Calu3 (cell line): ENCODE results near the gene UBQLN1. TPM values are rescaled to one million over a fixed set of nuclear protein-coding genes. Genes with fewer than 3 reads are reported as not detected.
"Not testable (repeated sequence)": the region's sequence is repeated elsewhere in the genome, so short reads cannot be mapped to it uniquely, and the experiment has no call there.

ENCODE experiments used
- BruUV-seq: library from RNA; stranded (reverse); fragments of 400-500 nt; replicated peaks from 2 replicates; lab custom pipeline; 2021; lab: Mats Ljungman, UMichigan
- CTCF ChIA-PET: fragments of 300-600 bp; sonication (Branson Sonifier 250); formaldehyde crosslinking; loops from one replicate; lab custom pipeline; 2022; ENCODE audit warnings: antibody characterized with exemption; lab: Charles Lee
- DNase-seq: peaks from one replicate; pipeline ENCODE4 v3.0.0; 2022
- H3K27ac Mint-ChIP-seq: one replicate; pipeline ENCODE4 v1.8.0; 2022; ENCODE audit warnings: mixed read lengths; ENCODE audit not compliant: unreplicated experiment
- H3K27me3 Mint-ChIP-seq: one replicate; pipeline ENCODE4 v1.8.0; 2022; ENCODE audit warnings: mixed read lengths; ENCODE audit not compliant: unreplicated experiment
- H3K36me3 Mint-ChIP-seq: one replicate; pipeline ENCODE4 v1.8.0; 2022; ENCODE audit warnings: mild to moderate bottlenecking, moderate library complexity, mixed read lengths; ENCODE audit not compliant: insufficient read depth, unreplicated experiment
- H3K4me1 Mint-ChIP-seq: one replicate; pipeline ENCODE4 v1.8.0; 2022; ENCODE audit warnings: mild to moderate bottlenecking, low read depth, mixed read lengths; ENCODE audit not compliant: unreplicated experiment
- H3K4me3 Mint-ChIP-seq: one replicate; pipeline ENCODE4 v1.8.0; 2022; ENCODE audit warnings: mild to moderate bottlenecking, low read depth, moderate library complexity, mixed read lengths; ENCODE audit not compliant: unreplicated experiment
- H3K9me3 Mint-ChIP-seq: one replicate; pipeline ENCODE4 v1.8.0; 2022; ENCODE audit warnings: low read depth, mixed read lengths; ENCODE audit not compliant: unreplicated experiment
- intact Hi-C: fragments of 100-400 bp; cut with micrococcal nuclease; formaldehyde crosslinking; loops from one replicate; pipeline ENCODE4 v1.10.0; 2022; ENCODE audit not compliant: unreplicated experiment
- total RNA-seq: library from RNA; stranded (reverse); gene quantifications from 2 replicates; pipeline ENCODE4 v1.2.3, GENCODE V29; 2022
- TF ChIP-seq, protein P1 (sequence below): fragments of 200-600 bp; IDR thresholded peaks from one replicate; pipeline ENCODE4 v1.8.0; 2022; ENCODE audit warnings: antibody characterized with exemption; ENCODE audit not compliant: unreplicated experiment

The UBQLN1 gene
- total RNA-seq, 1 experiment from 2014 or later, result 108 TPM

DNA sequence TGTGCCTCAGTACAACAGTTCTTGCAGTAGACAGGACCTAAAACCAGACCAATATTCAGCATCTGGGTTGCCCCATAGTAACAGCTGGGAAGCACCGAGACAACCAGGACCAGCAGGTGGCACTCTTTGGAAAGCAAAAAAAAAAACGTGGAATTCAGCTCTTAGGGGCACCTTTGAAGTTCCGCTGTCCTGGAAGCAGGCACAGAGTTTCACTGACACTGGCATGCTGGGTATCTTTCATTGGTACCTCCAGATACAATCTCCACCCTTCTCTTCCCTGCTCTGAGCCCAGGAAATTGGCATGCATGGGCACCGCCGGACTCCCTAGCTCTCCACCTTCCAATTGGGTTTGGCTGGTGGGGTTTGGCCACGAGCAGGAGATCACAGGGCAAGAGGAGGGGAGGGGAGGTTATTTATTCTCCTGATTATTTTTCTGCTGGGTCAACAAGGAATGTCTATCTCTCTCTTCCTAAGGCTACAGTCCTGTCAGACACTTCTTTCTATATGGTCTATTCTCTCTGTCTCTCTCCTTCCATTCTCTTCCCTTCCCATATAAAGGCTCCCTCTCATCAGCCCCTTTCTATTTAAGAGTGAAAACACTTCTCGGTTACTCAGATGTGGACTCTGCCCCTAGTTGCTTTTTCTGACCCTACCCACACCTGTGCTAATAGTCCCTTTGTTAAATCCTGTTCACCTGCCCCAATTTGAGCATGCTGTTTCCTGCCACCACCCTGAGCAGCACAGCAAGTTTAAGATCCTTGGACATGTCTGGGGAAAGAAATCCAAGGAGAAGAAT, 86.7 kb downstream of the UBQLN1 start:
- Mint-ChIP-seq H3K4me3 (peak overlapping the region; percentile 52), H3K27me3 (no peaks in the 10 kb centered on the region), H3K36me3 (peaks cover 20% of the 10 kb centered on the region), H3K27ac (peak overlapping the region; percentile 49), H3K9me3 (no peaks in the 10 kb centered on the region), H3K4me1 (peaks cover 8% of the 10 kb centered on the region)
- DNase-seq, result peak; percentile 64
- intact Hi-C loops, result loop anchor here (5.0 kb wide), 1 partner anchor 291 kb away; no protein-coding TSS in a partner anchor
- TF ChIP-seq, protein P1, sequence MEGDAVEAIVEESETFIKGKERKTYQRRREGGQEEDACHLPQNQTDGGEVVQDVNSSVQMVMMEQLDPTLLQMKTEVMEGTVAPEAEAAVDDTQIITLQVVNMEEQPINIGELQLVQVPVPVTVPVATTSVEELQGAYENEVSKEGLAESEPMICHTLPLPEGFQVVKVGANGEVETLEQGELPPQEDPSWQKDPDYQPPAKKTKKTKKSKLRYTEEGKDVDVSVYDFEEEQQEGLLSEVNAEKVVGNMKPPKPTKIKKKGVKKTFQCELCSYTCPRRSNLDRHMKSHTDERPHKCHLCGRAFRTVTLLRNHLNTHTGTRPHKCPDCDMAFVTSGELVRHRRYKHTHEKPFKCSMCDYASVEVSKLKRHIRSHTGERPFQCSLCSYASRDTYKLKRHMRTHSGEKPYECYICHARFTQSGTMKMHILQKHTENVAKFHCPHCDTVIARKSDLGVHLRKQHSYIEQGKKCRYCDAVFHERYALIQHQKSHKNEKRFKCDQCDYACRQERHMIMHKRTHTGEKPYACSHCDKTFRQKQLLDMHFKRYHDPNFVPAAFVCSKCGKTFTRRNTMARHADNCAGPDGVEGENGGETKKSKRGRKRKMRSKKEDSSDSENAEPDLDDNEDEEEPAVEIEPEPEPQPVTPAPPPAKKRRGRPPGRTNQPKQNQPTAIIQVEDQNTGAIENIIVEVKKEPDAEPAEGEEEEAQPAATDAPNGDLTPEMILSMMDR, result peak; percentile 45
- BruUV-seq, result no TSS peak
- CTCF ChIA-PET, result interaction anchor here (0.6 to 1.4 kb wide), 6 partner anchors 8 to 1051 kb away, joined by 3 to 5 read pairs (median 4); partner anchors contain the start of gene KIF27

- Mint-ChIP-seq H3K36me3 (peaks cover 5% of the 10 kb centered on the region), H3K27ac (no peak overlapping the region), H3K4me1 (peaks cover 8% of the 10 kb centered on the region), H3K4me3 (no peak overlapping the region), H3K9me3 (no peaks in the 10 kb centered on the region), H3K27me3 (no peaks in the 10 kb centered on the region)
- TF ChIP-seq, protein P1, result no peak
- intact Hi-C loops, result no loop called here
- CTCF ChIA-PET, result interaction anchor here (0.9 kb wide), 1 partner anchor 170 kb away, joined by 3 read pairs; no protein-coding TSS in a partner anchor
- no TSS peak for BruUV-seq
- DNase-seq, result no peak
Measured at GRCh38 chr9:83617299-83617698, 90.5 kb downstream of the UBQLN1 start.

DNA sequence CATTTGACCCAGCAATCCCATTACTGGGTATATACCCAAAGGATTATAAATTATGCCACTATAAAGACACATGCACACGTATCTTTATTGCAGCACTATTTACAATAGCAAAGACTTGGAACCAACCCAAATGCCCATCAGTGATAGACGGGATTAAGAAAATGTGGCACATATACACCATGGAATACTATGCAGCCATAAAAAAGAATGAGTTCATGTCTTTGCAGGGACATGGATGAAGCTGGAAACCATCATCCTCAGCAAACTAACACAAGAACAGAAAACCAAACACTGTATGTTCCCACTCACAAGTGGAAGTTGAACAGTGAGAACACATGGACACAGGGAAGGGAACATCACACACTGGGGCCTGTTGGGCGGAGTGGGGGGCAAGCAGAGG, 94.5 kb downstream of the UBQLN1 start:
- H3K36me3 Mint-ChIP-seq, H3K4me1 Mint-ChIP-seq, intact Hi-C loops, CTCF ChIA-PET, H3K27me3 Mint-ChIP-seq, H3K9me3 Mint-ChIP-seq, BruUV-seq, H3K4me3 Mint-ChIP-seq, H3K27ac Mint-ChIP-seq, DNase-seq: not testable (repeated sequence)

Other genes with a start within 250 kb of the UBQLN1 start
- 0.38 and 0.93 TPM in 2 replicates for gene FRMD3, start 169.6 kb downstream of the UBQLN1 start, total RNA-seq
- 3.7 and 4.2 TPM in 2 replicates for gene IDNK, start 84.8 kb downstream of the UBQLN1 start, total RNA-seq
- gene GKAP1, start 109.8 kb upstream of the UBQLN1 start, total RNA-seq, result 5.9 and 7.5 TPM in 2 replicates
- 5.8 and 6.6 TPM in 2 replicates for gene KIF27, start 213.5 kb upstream of the UBQLN1 start, total RNA-seq